Smooth muscle cell (in vitro differentiated cells): Measurements from ENCODE around the gene LHFPL5. TPM values are rescaled to one million over a fixed set of nuclear protein-coding genes. Genes with fewer than 3 reads are reported as not detected.

Experiments
- DNase-seq: peaks from one replicate; lab custom pipeline; 2025; ENCODE audit not compliant: unreplicated experiment; lab: John Stamatoyannopoulos, UW
- H2AFZ ChIP-seq: fragments of 200-600 bp; sonication (generic); 2 replicates; pipeline ENCODE4 v1.6.0; 2016; ENCODE audit warnings: antibody characterized with exemption, low read depth, mild to moderate bottlenecking
- H3F3A ChIP-seq: fragments of 200-600 bp; sonication (generic); 2 replicates; pipeline ENCODE4 v1.6.0; 2017; ENCODE audit warnings: antibody characterized with exemption, low read depth
- H3K27ac ChIP-seq: fragments of 200-600 bp; sonication (generic); 2 replicates; pipeline ENCODE4 v1.5.1; 2016; ENCODE audit warnings: low read depth, mild to moderate bottlenecking
- H3K27me3 ChIP-seq: fragments of 200-600 bp; sonication (generic); 2 replicates; pipeline ENCODE4 v1.6.1; 2016; ENCODE audit warnings: low read depth, mild to moderate bottlenecking
- H3K36me3 ChIP-seq: fragments of 200-600 bp; sonication (generic); 2 replicates; pipeline ENCODE4 v1.5.1; 2016; ENCODE audit warnings: low read depth
- H3K4me1 ChIP-seq: fragments of 200-600 bp; sonication (generic); 2 replicates; pipeline ENCODE4 v1.5.1; 2016; ENCODE audit warnings: low read depth
- H3K4me2 ChIP-seq: fragments of 200-600 bp; sonication (generic); 2 replicates; pipeline ENCODE4 v1.6.0; 2016; ENCODE audit warnings: mild to moderate bottlenecking
- H3K4me3 ChIP-seq: fragments of 200-600 bp; sonication (generic); 2 replicates; pipeline ENCODE4 v1.5.1; 2016; ENCODE audit warnings: mild to moderate bottlenecking
- H3K79me2 ChIP-seq: fragments of 200-600 bp; sonication (generic); 2 replicates; pipeline ENCODE4 v1.6.0; 2016; ENCODE audit warnings: low read depth, mild to moderate bottlenecking
- H3K9ac ChIP-seq: fragments of 200-600 bp; sonication (generic); 2 replicates; pipeline ENCODE4 v1.6.0; 2016; ENCODE audit warnings: low read depth
- H3K9me3 ChIP-seq: fragments of 200-600 bp; sonication (generic); replicated peaks from 2 replicates; pipeline ENCODE4 v1.5.1; 2016; ENCODE audit warnings: low read depth
- H4K20me1 ChIP-seq: fragments of 200-600 bp; sonication (generic); 2 replicates; pipeline ENCODE4 v1.6.0; 2016; ENCODE audit warnings: low read depth
- CTCF ChIP-seq: fragments of 200-600 bp; sonication (generic); IDR thresholded peaks from 2 replicates; pipeline ENCODE4 v1.5.1; 2017; ENCODE audit warnings: borderline replicate concordance, mild to moderate bottlenecking, antibody characterized with exemption; ENCODE audit not compliant: insufficient read depth, poor library complexity, severe bottlenecking
- WGBS: methylation state at CpG from one replicate; pipeline ENCODE4 v1.1.7; 2016; ENCODE audit warnings: low lambda C conversion rate; 5-methylcytosine and 5-hydroxymethylcytosine counted together
- polyA plus RNA-seq: library from polyadenylated mRNA; unstranded; fragments of >200 nt; fragmentation: Nextera tagmentation; extraction: Ambion mirVana; gene quantifications from 2 replicates; pipeline ENCODE4 v1.2.1, GENCODE V29; 2016
- total RNA-seq: library from RNA; depleted of rRNA; stranded (reverse); fragments of >200 nt; gene quantifications from 2 replicates; pipeline ENCODE4 v1.2.3, GENCODE V29; 2014

Gene LHFPL5
- total and polyA plus RNA-seq, 2 experiments from 2014 or later: not detected

- Histone ChIP-seq H3K36me3 (no peaks in the 10 kb centered on the region), H2AFZ (no peak overlapping the region), H3K4me2 (no peak overlapping the region), H3K27me3 (peaks cover 24% of the 10 kb centered on the region), H3K4me3 (no peak overlapping the region), H3K27ac (no peak overlapping the region), H3K4me1 (no peaks in the 10 kb centered on the region), H4K20me1 (no peaks in the 10 kb centered on the region), H3K9ac (no peak overlapping the region), H3K79me2 (no peaks in the 10 kb centered on the region), H3K9me3 (no peaks in the 10 kb centered on the region), H3F3A (no peaks in the 10 kb centered on the region)
- 92% methylated on average over 13 of the region's 13 CpGs for WGBS
- no peak for TF ChIP-seq CTCF
- DNase-seq: no peak
Measured at GRCh38 chr6:35787266-35788218, 17.6 kb upstream of the LHFPL5 start.

GRCh38 chr6:35788423-35788982 lies 16.6 kb upstream of the LHFPL5 start:
- TF ChIP-seq CTCF: no peak
- no peaks in the 10 kb centered on the region for H4K20me1 ChIP-seq
- no peaks in the 10 kb centered on the region for H3K36me3 ChIP-seq
- H3K4me2 ChIP-seq: no peak overlapping the region
- H3K4me1 ChIP-seq: no peaks in the 10 kb centered on the region
- H3K27me3 ChIP-seq: peaks cover 24% of the 10 kb centered on the region
- H3K9ac ChIP-seq: no peak overlapping the region
- no peak overlapping the region for H3K27ac ChIP-seq
- H3K9me3 ChIP-seq: no peaks in the 10 kb centered on the region
- H2AFZ ChIP-seq: no peak overlapping the region
- H3K4me3 ChIP-seq: no peak overlapping the region
- H3F3A ChIP-seq: no peaks in the 10 kb centered on the region
- 78% methylated on average over 4 of the region's 4 CpGs for WGBS
- DNase-seq: no peak
- no peaks in the 10 kb centered on the region for H3K79me2 ChIP-seq

- 93% methylated on average over 5 of the region's 5 CpGs for WGBS
- H3K4me1 ChIP-seq: no peaks in the 10 kb centered on the region
- H3K4me3 ChIP-seq: no peak overlapping the region
- H3K79me2 ChIP-seq: no peaks in the 10 kb centered on the region
- H3K9me3 ChIP-seq: no peaks in the 10 kb centered on the region
- H3K27me3 ChIP-seq: peaks cover 24% of the 10 kb centered on the region
- no peaks in the 10 kb centered on the region for H3K36me3 ChIP-seq
- no peaks in the 10 kb centered on the region for H3F3A ChIP-seq
- no peak overlapping the region for H3K9ac ChIP-seq
- no peak overlapping the region for H2AFZ ChIP-seq
- no peak overlapping the region for H3K4me2 ChIP-seq
- H4K20me1 ChIP-seq: no peaks in the 10 kb centered on the region
- H3K27ac ChIP-seq: no peak overlapping the region
- no peak for TF ChIP-seq CTCF
- no peak for DNase-seq
Measured at GRCh38 chr6:35790683-35791082, 14.5 kb upstream of the LHFPL5 start.
